Endothelial cell (in vitro differentiated cells): ENCODE data around the gene AUTS2. TPM values are rescaled to one million over a fixed set of nuclear protein-coding genes. Genes with fewer than 3 reads are reported as not detected.

Source experiments
- DNase-seq: peaks from one replicate; pipeline ENCODE4 v3.0.0; 2021; ENCODE audit warnings: low spot score
- H3K27ac Mint-ChIP-seq: one replicate; pipeline ENCODE4 v1.8.0; 2021; ENCODE audit warnings: mixed read lengths, inconsistent platforms; ENCODE audit not compliant: unreplicated experiment
- H3K27me3 Mint-ChIP-seq: one replicate; pipeline ENCODE4 v1.8.0; 2021; ENCODE audit warnings: mild to moderate bottlenecking, moderate library complexity, mixed read lengths, inconsistent platforms; ENCODE audit not compliant: unreplicated experiment
- H3K36me3 Mint-ChIP-seq: one replicate; pipeline ENCODE4 v1.8.0; 2021; ENCODE audit warnings: mild to moderate bottlenecking, low read depth, mixed read lengths, inconsistent platforms; ENCODE audit not compliant: unreplicated experiment
- H3K4me1 Mint-ChIP-seq: one replicate; pipeline ENCODE4 v1.8.0; 2021; ENCODE audit warnings: mild to moderate bottlenecking, mixed read lengths, inconsistent platforms; ENCODE audit not compliant: unreplicated experiment
- H3K4me3 Mint-ChIP-seq: one replicate; pipeline ENCODE4 v1.8.0; 2021; ENCODE audit warnings: mild to moderate bottlenecking, mixed read lengths, inconsistent platforms; ENCODE audit not compliant: unreplicated experiment
- H3K9me3 Mint-ChIP-seq: one replicate; pipeline ENCODE4 v1.8.0; 2021; ENCODE audit warnings: mixed read lengths, inconsistent platforms; ENCODE audit not compliant: unreplicated experiment
- CTCF ChIP-seq: fragments of 200-600 bp; sonication (generic); IDR thresholded peaks from one replicate; pipeline ENCODE4 v1.5.0; 2021; ENCODE audit warnings: antibody characterized with exemption; ENCODE audit not compliant: unreplicated experiment
- total RNA-seq: library from RNA; stranded (reverse); fragmentation: NEBNext Ultra II Directional; extraction: Animal tissue kit (Norgen Biotek cat#: 25700); gene quantifications from one replicate; pipeline ENCODE4 v1.2.1, GENCODE V29; 2021; ENCODE audit not compliant: unreplicated experiment

Gene AUTS2
- total RNA-seq, 1 donor from 2014 or later = 103 TPM

DNA sequence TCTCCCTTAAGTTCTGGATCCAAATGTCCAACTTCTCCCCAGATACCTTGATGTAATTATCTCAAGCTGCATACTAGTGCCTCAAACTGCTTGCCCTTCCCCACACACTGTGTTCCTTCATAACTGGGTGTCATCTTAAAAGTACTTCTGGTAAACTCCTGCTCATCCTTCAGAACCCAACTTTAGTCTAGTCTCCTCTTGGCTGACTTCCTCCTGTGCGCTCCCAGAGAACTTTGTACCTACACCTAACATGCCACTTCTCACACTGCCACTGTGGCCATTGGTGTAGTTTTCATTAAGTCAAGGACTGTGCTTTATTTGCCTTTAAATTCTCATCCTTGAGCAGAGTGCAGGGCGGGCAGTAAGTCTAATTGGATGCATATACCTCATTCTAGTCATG lies 958.5 kb downstream of the AUTS2 start:
- H3K4me3 Mint-ChIP-seq = no peak overlapping the region

DNA sequence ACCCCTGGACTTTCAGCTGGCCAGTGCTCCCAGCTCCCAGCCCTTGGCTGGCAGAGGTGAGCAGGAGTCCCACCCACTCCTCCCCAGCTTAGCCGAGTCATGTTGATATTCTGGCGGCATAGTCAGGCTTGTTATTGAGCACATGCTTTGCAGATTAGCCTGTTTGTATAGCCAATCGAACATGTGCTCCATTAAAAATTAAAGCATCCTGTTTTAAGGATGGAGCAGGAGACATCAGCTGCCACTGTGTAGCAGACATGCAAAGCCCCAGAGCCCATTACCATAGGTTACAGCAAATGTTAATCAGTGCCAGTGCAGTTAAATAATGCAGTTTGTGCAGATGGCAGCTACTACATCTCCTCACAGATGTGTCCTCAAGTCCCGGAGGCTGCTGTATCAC lies 959.1 kb downstream of the AUTS2 start:
- no peaks in the 10 kb centered on the region for H3K27me3 Mint-ChIP-seq
- H3K4me1 Mint-ChIP-seq = peaks cover 3% of the 10 kb centered on the region

More for the DNA sequence above, 958.5 kb downstream of the AUTS2 start:
- Mint-ChIP-seq H3K9me3 (peaks cover 5% of the 10 kb centered on the region), H3K27ac (no peak overlapping the region), H3K36me3 (peaks cover 18% of the 10 kb centered on the region), H3K4me1 (peaks cover 3% of the 10 kb centered on the region), H3K27me3 (no peaks in the 10 kb centered on the region)
- TF ChIP-seq CTCF = no peak
- DNase-seq = no peak

DNA sequence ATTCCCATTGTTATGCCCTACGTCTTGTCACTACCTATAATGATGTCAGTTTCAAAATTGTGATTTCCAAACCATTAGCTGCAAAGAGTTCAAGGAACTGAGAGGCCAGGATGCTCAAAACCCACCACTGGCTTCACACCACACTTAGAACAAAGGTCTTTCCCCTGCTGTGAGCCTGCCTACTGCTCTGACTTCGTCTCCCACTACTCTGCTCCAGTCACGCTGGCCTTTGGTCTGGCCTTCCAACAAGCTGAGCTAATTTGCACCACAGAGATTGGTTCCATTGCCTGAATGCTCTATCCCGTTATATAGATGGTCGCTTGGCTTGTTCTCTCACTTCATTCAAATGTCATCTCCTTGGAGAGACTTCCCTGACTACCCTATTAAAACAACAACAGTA lies 961.5 kb downstream of the AUTS2 start:
- Mint-ChIP-seq H3K9me3 (peaks cover 5% of the 10 kb centered on the region), H3K36me3 (peaks cover 18% of the 10 kb centered on the region), H3K27ac (no peak overlapping the region), H3K27me3 (no peaks in the 10 kb centered on the region), H3K4me1 (peaks cover 2% of the 10 kb centered on the region), H3K4me3 (peak overlapping the region; percentile 0)
- DNase-seq = no peak
- no peak for TF ChIP-seq CTCF

More for the DNA sequence above, 959.1 kb downstream of the AUTS2 start:
- no peak for TF ChIP-seq CTCF
- H3K36me3 Mint-ChIP-seq = peaks cover 18% of the 10 kb centered on the region
- peaks cover 5% of the 10 kb centered on the region for H3K9me3 Mint-ChIP-seq
- no peak for DNase-seq
- H3K4me3 Mint-ChIP-seq = no peak overlapping the region
- no peak overlapping the region for H3K27ac Mint-ChIP-seq

DNA sequence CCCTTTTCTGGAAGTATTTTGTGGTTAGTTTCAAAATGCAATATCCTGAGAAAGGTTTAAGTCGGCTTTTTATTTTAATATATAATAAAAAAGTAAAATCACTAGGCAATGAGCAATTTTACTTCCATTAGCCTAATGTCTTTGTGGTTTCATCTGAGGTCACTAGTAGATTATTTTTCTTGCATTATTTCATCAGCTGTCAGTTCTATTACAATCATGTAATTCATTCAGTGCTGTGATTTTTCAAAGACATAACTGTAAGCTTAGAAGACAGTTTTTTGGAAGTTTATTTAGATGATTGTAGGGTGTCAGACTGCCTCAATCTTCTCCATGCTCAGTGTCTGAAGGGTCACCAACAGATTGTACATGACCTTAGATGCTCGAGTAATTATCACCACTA lies 965.7 kb downstream of the AUTS2 start:
- H3K27me3 Mint-ChIP-seq = no peaks in the 10 kb centered on the region
- H3K4me3 Mint-ChIP-seq = no peak overlapping the region
- no peak for TF ChIP-seq CTCF
- H3K27ac Mint-ChIP-seq = no peak overlapping the region
- H3K36me3 Mint-ChIP-seq = peaks cover 14% of the 10 kb centered on the region
- DNase-seq = no peak
- H3K9me3 Mint-ChIP-seq = peaks cover 5% of the 10 kb centered on the region
- peaks cover 9% of the 10 kb centered on the region for H3K4me1 Mint-ChIP-seq

GRCh38 chr7:70565721-70566370 lies 967.6 kb downstream of the AUTS2 start:
- H3K9me3 Mint-ChIP-seq = peaks cover 4% of the 10 kb centered on the region
- no peak overlapping the region for H3K27ac Mint-ChIP-seq
- no peak for DNase-seq
- H3K4me3 Mint-ChIP-seq = no peak overlapping the region
- peaks cover 9% of the 10 kb centered on the region for H3K4me1 Mint-ChIP-seq
- TF ChIP-seq CTCF = no peak
- H3K27me3 Mint-ChIP-seq = peaks cover 2% of the 10 kb centered on the region
- peaks cover 18% of the 10 kb centered on the region for H3K36me3 Mint-ChIP-seq
